Natural killer cell (primary cell): ENCODE data around the gene CHEK2. TPM values are rescaled to one million over a fixed set of nuclear protein-coding genes. Genes with fewer than 3 reads are reported as not detected.

Experiments
- ATAC-seq, 3 donors: fragments of 150-1000 bp in 2 of 3; fragments of 200-7000 bp in 1 of 3; cut with Tn5 transposase; 1 replicate in 1 of 3; 2 replicates in 2 of 3; pipeline ENCODE4 v1.10.0; 2021; ENCODE audit warnings: mild to moderate bottlenecking in 2 of 3, moderate library complexity in 2 of 3
- DNase-seq, 2 donors: peaks; one replicate each; pipeline versions ENCODE4 v3.0.0 to v3.0.0-alpha.2; 2013 to 2021; ENCODE audit warnings: mixed read lengths in 1 of 2
- H3K27ac ChIP-seq: one replicate; pipeline ENCODE4 v1.5.1; 2013; ENCODE audit warnings: mild to moderate bottlenecking, low read length
- H3K27me3 ChIP-seq: one replicate; pipeline ENCODE4 v1.6.1; 2013; ENCODE audit warnings: low read length; ENCODE audit not compliant: control insufficient read depth, insufficient read depth
- H3K36me3 ChIP-seq: one replicate; pipeline ENCODE4 v1.6.1; 2013; ENCODE audit warnings: low read length; ENCODE audit not compliant: control insufficient read depth, insufficient read depth
- H3K4me1 ChIP-seq: one replicate; pipeline ENCODE4 v1.6.1; 2013; ENCODE audit warnings: low read length; ENCODE audit not compliant: control insufficient read depth, insufficient read depth
- H3K4me3 ChIP-seq: one replicate; pipeline ENCODE4 v1.5.1; 2013; ENCODE audit warnings: low read length
- H3K9me3 ChIP-seq: one replicate; pipeline ENCODE4 v1.6.1; 2013; ENCODE audit warnings: low read length; ENCODE audit not compliant: control insufficient read depth, insufficient read depth
- H3K27ac Mint-ChIP-seq, 2 donors: one replicate each; pipeline ENCODE4 v1.8.0; 2022; ENCODE audit warnings: mild to moderate bottlenecking in 2 of 2, mixed read lengths in 2 of 2, moderate library complexity in 1 of 2
- H3K27me3 Mint-ChIP-seq, 2 donors: one replicate each; pipeline ENCODE4 v1.8.0; 2022; ENCODE audit warnings: low read depth in 2 of 2, mixed read lengths in 2 of 2
- H3K36me3 Mint-ChIP-seq: one replicate; pipeline ENCODE4 v1.8.0; 2022; ENCODE audit warnings: mixed read lengths
- H3K4me1 Mint-ChIP-seq, 2 donors: one replicate each; pipeline ENCODE4 v1.8.0; 2022; ENCODE audit warnings: mixed read lengths in 2 of 2
- H3K4me3 Mint-ChIP-seq: one replicate; pipeline ENCODE4 v1.8.0; 2022; ENCODE audit warnings: mild to moderate bottlenecking, moderate library complexity, mixed read lengths
- H3K9me3 Mint-ChIP-seq, 2 donors: one replicate each; pipeline ENCODE4 v1.8.0; 2022; ENCODE audit warnings: mixed read lengths in 2 of 2
- WGBS: methylation state at CpG from one replicate; pipeline ENCODE4 v1.1.7; 2013; ENCODE audit warnings: missing lambda C conversion rate; ENCODE audit not compliant: insufficient coverage; 5-methylcytosine and 5-hydroxymethylcytosine counted together
- intact Hi-C: fragments of 100-400 bp; cut with micrococcal nuclease; formaldehyde crosslinking; loops from one replicate; pipeline ENCODE4 v1.14.2; 2022
- total RNA-seq, 4 donors: library from RNA; stranded (reverse); fragments of 120-200 nt in 1 of 4; gene quantifications; one replicate each; pipeline versions ENCODE4 v1.2.3 to v1.2.4, GENCODE V29; 2013 to 2022
- TF ChIP-seq, protein P1 (sequence below): fragments of 200-600 bp; IDR thresholded peaks from one replicate; pipeline ENCODE4 v1.8.0; 2022; ENCODE audit warnings: antibody characterized with exemption

CHEK2 gene
- total RNA-seq, 3 donors from 2014 or later (not counting 1 experiment from before 2014, with no cell fraction given) = 10.4 to 11.8 (median 11.4) TPM

DNA sequence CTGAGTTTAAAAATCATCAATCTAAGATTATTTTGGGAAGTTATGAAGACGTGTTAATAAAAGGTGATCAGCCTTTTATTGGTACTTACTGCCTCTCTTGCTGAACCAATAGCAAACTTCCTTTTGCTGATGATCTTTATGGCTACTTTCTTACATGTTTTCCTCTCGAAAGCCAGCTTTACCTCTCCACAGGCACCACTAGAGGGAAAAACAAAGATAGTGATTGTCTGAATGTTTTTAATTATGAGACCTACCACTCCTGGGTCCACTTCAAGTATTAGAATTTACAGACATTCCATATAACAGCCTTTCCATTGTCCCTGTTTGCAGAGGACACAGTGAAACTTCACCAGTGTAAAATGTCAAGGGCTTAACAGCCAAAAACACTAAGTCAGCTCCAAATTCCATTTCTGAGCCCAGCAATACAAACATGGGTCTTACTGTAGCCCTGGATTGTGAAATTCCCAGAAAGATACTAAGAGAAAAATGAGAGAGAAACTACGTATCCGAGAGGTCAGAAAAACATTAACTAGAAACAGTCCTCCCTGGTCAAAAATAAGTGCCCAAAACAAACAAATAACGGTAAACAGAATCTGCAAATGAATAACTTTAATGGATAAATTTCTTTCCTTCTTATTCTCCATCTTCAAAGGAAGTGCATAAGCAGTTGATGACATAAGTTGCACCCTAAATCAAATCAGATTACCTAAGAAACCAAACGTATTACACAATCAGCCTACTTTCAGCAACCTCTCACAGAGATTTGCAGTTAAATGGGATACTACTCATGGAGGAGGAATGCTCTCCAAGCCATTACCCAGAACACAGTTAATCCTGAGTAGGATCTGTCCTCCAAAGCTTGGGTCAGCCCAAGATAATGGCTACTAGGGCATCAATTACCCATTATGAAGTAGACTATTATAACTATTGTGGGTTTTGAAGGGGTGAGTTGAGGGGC is 29.5 kb downstream of the CHEK2 start:
- Histone ChIP-seq H3K27me3 (no peaks in the 10 kb centered on the region), H3K36me3 (no peaks in the 10 kb centered on the region), H3K4me1 (peaks cover 7% of the 10 kb centered on the region), H3K27ac (no peak overlapping the region), H3K4me3 (no peak overlapping the region), H3K9me3 (no peaks in the 10 kb centered on the region)
- Mint-ChIP-seq H3K4me1 (peaks cover 13 to 14% of the 10 kb centered on the region in 2 donors), H3K27me3 (no peaks in the 10 kb centered on the region), H3K9me3 (no peaks in the 10 kb centered on the region), H3K27ac (no peak overlapping the region), H3K36me3 (no peaks in the 10 kb centered on the region), H3K4me3 (no peak overlapping the region)
- 96% methylated on average over 5 of the region's 6 CpGs for WGBS
- DNase-seq (no peak), ATAC-seq (no peak)
- intact Hi-C loops = no loop called here
- TF ChIP-seq, protein P1, sequence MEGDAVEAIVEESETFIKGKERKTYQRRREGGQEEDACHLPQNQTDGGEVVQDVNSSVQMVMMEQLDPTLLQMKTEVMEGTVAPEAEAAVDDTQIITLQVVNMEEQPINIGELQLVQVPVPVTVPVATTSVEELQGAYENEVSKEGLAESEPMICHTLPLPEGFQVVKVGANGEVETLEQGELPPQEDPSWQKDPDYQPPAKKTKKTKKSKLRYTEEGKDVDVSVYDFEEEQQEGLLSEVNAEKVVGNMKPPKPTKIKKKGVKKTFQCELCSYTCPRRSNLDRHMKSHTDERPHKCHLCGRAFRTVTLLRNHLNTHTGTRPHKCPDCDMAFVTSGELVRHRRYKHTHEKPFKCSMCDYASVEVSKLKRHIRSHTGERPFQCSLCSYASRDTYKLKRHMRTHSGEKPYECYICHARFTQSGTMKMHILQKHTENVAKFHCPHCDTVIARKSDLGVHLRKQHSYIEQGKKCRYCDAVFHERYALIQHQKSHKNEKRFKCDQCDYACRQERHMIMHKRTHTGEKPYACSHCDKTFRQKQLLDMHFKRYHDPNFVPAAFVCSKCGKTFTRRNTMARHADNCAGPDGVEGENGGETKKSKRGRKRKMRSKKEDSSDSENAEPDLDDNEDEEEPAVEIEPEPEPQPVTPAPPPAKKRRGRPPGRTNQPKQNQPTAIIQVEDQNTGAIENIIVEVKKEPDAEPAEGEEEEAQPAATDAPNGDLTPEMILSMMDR = no peak

DNA sequence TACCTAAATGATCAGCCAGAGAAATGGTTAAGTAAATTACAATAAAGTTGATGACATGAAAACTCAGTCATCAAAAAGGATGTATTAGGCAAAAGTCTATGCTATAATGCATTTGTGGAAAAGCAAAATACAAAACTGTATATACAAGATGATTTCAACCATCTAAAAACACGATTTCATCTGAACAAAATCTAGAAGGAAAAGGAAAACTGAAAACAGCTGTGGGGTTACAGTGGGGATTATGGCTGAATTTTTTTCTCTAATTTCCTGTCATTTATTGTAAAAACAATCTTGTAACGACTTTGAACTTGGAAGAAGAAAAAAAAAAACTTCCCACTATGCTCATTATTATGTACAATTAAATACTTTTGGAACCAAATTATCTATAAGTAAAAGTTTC is 30.3 kb downstream of the CHEK2 start:
- no peak overlapping the region for H3K4me3 Mint-ChIP-seq

GRCh38 chr22:28710576-28711191 is 30.9 kb downstream of the CHEK2 start:
- TF ChIP-seq, protein P1 = no peak
- H3K9me3 ChIP-seq = no peaks in the 10 kb centered on the region
- DNase-seq = no peak
- Mint-ChIP-seq H3K36me3 (no peaks in the 10 kb centered on the region), H3K27me3 (no peaks in the 10 kb centered on the region), H3K4me3 (no peak overlapping the region), H3K9me3 (no peaks in the 10 kb centered on the region), H3K27ac (no peak overlapping the region), H3K4me1 (peaks cover 13 to 14% of the 10 kb centered on the region in 2 donors)
- no peak overlapping the region for H3K4me3 ChIP-seq
- no peaks in the 10 kb centered on the region for H3K27me3 ChIP-seq
- no peaks in the 10 kb centered on the region for H3K36me3 ChIP-seq
- H3K4me1 ChIP-seq = peaks cover 7% of the 10 kb centered on the region
- no peak overlapping the region for H3K27ac ChIP-seq
- WGBS = 94% methylated on average over 2 of the region's 3 CpGs
- no peak for ATAC-seq
- intact Hi-C loops = no loop called here

More for the DNA sequence above, 30.3 kb downstream of the CHEK2 start:
- intact Hi-C loops = no loop called here
- Histone ChIP-seq H3K27me3 (no peaks in the 10 kb centered on the region), H3K9me3 (no peaks in the 10 kb centered on the region), H3K4me1 (peaks cover 7% of the 10 kb centered on the region), H3K27ac (no peak overlapping the region), H3K4me3 (no peak overlapping the region), H3K36me3 (no peaks in the 10 kb centered on the region)
- ATAC-seq = no peak
- TF ChIP-seq, protein P1 = no peak
- DNase-seq = no peak
- Mint-ChIP-seq H3K36me3 (no peaks in the 10 kb centered on the region), H3K27me3 (no peaks in the 10 kb centered on the region), H3K27ac (no peak overlapping the region), H3K4me1 (peaks cover 13 to 14% of the 10 kb centered on the region in 2 donors), H3K9me3 (no peaks in the 10 kb centered on the region)
- WGBS = no CpG with 5 or more reads among the region's 2 CpGs
